HG03175 (cell line): Measurements from ENCODE around the gene ELMOD3.

Experiments used
- ATAC-seq: cut with Tn5 transposase; IDR thresholded peaks from one replicate; pipeline ENCODE4 v1.9.1; 2021; ENCODE audit warnings: mild to moderate bottlenecking, moderate library complexity; ENCODE audit not compliant: unreplicated experiment

The ELMOD3 gene

GRCh38 chr2:85422072-85422457, 67.5 kb downstream of the ELMOD3 start:
- ATAC-seq, result no peak

- ATAC-seq, result no peak
Observed at GRCh38 chr2:85423525-85423924, 69.0 kb downstream of the ELMOD3 start.

GRCh38 chr2:85425588-85425987, 71.0 kb downstream of the ELMOD3 start:
- ATAC-seq, result no peak

- no peak for ATAC-seq
Observed at GRCh38 chr2:85427300-85427835, 72.8 kb downstream of the ELMOD3 start.

- ATAC-seq, result no peak
Observed at GRCh38 chr2:85428343-85428881, 73.8 kb downstream of the ELMOD3 start.

GRCh38 chr2:85429213-85429923, 74.8 kb downstream of the ELMOD3 start:
- no peak for ATAC-seq

GRCh38 chr2:85429924-85430289, 75.3 kb downstream of the ELMOD3 start:
- ATAC-seq, result no peak

GRCh38 chr2:85430752-85431569, 76.4 kb downstream of the ELMOD3 start:
- ATAC-seq, result no peak

- ATAC-seq, result no peak
Observed at GRCh38 chr2:85431570-85432205, 77.1 kb downstream of the ELMOD3 start.

- ATAC-seq, result no peak
Observed at GRCh38 chr2:85433511-85434089, 79.0 kb downstream of the ELMOD3 start.

- no peak for ATAC-seq
Observed at GRCh38 chr2:85434696-85435095, 80.1 kb downstream of the ELMOD3 start.

GRCh38 chr2:85435220-85435958, 80.8 kb downstream of the ELMOD3 start:
- ATAC-seq, result no peak

GRCh38 chr2:85435981-85436835, 81.6 kb downstream of the ELMOD3 start:
- ATAC-seq, result no peak

- no peak for ATAC-seq
Observed at GRCh38 chr2:85436836-85437487, 82.4 kb downstream of the ELMOD3 start.

- ATAC-seq, result peak; percentile 90
Observed at GRCh38 chr2:85437488-85438200, 83.1 kb downstream of the ELMOD3 start.

- ATAC-seq, result no peak
Observed at GRCh38 chr2:85438201-85439024, 83.8 kb downstream of the ELMOD3 start.

GRCh38 chr2:85439025-85439472, 84.5 kb downstream of the ELMOD3 start:
- ATAC-seq, result no peak
